Neural progenitor cell (in vitro differentiated cells): ENCODE results near the gene MRPL36. TPM values are rescaled to one million over a fixed set of nuclear protein-coding genes. Genes with fewer than 3 reads are reported as not detected.
A peak's percentile ranks its signal among the peaks of the same experiment; 100 is the strongest.

ENCODE experiments used
- DNase-seq: peaks from one replicate; pipeline ENCODE4 v3.0.0-alpha.2; 2016; ENCODE audit warnings: low spot score
- H2AFZ ChIP-seq: fragments of 200-600 bp; sonication (generic); replicated peaks from 2 replicates; pipeline ENCODE4 v1.6.1; 2016; ENCODE audit warnings: antibody characterized with exemption
- H3F3A ChIP-seq: fragments of 200-600 bp; sonication (generic); 2 replicates; pipeline ENCODE4 v1.6.1; 2016; ENCODE audit warnings: antibody characterized with exemption, low read depth
- H3K27ac ChIP-seq: fragments of 200-600 bp; sonication (generic); 2 replicates; pipeline ENCODE4 v1.5.1; 2016; ENCODE audit warnings: mild to moderate bottlenecking
- H3K27me3 ChIP-seq: fragments of 200-600 bp; sonication (generic); 2 replicates; pipeline ENCODE4 v1.6.1; 2016; ENCODE audit warnings: mild to moderate bottlenecking, moderate library complexity
- H3K36me3 ChIP-seq: fragments of 200-600 bp; sonication (generic); 2 replicates; pipeline ENCODE4 v1.5.1; 2016
- H3K4me1 ChIP-seq: fragments of 200-600 bp; sonication (generic); 2 replicates; pipeline ENCODE4 v1.6.1; 2016; ENCODE audit warnings: mixed run types
- H3K4me2 ChIP-seq: fragments of 200-600 bp; sonication (generic); 2 replicates; pipeline ENCODE4 v1.6.1; 2016
- H3K4me3 ChIP-seq: fragments of 200-600 bp; sonication (generic); 2 replicates; pipeline ENCODE4 v1.5.1; 2016
- H3K79me2 ChIP-seq: fragments of 200-600 bp; sonication (generic); 2 replicates; pipeline ENCODE4 v1.6.1; 2016; ENCODE audit warnings: low read depth
- H3K9ac ChIP-seq: fragments of 200-600 bp; sonication (generic); 2 replicates; pipeline ENCODE4 v1.6.1; 2016
- H3K9me3 ChIP-seq: fragments of 200-600 bp; sonication (generic); 2 replicates; pipeline ENCODE4 v1.5.1; 2016; ENCODE audit warnings: low read depth
- H4K20me1 ChIP-seq: fragments of 200-600 bp; sonication (generic); 2 replicates; pipeline ENCODE4 v1.6.1; 2016; ENCODE audit warnings: low read depth
- H3K27ac Mint-ChIP-seq: 3 replicates; pipeline ENCODE4 v1.8.0; 2021; ENCODE audit warnings: mixed read lengths
- H3K27me3 Mint-ChIP-seq: 2 replicates; pipeline ENCODE4 v1.8.0; 2022; ENCODE audit warnings: low read depth, mild to moderate bottlenecking, inconsistent platforms, moderate library complexity, mixed read lengths; ENCODE audit not compliant: insufficient read depth
- H3K36me3 Mint-ChIP-seq: 3 replicates; pipeline ENCODE4 v1.8.0; 2021; ENCODE audit warnings: mixed read lengths
- H3K4me1 Mint-ChIP-seq: 3 replicates; pipeline ENCODE4 v1.8.0; 2021; ENCODE audit warnings: mixed read lengths
- H3K4me3 Mint-ChIP-seq: 3 replicates; pipeline ENCODE4 v1.8.0; 2021; ENCODE audit warnings: mild to moderate bottlenecking, moderate library complexity, mixed read lengths
- H3K9me3 Mint-ChIP-seq: 3 replicates; pipeline ENCODE4 v1.8.0; 2020; ENCODE audit warnings: mixed read lengths
- EZH2 ChIP-seq: fragments of 200-600 bp; sonication (generic); IDR thresholded peaks from 2 replicates; pipeline ENCODE4 v1.6.1; 2017; ENCODE audit warnings: antibody characterized with exemption, mild to moderate bottlenecking, moderate library complexity
- EZH2phosphoT487 ChIP-seq: fragments of 200-600 bp; sonication (generic); IDR thresholded peaks from 2 replicates; pipeline ENCODE4 v1.6.1; 2017; ENCODE audit warnings: antibody characterized with exemption
- total RNA-seq: library from RNA; depleted of rRNA; stranded (reverse); fragments of >200 nt; gene quantifications from 2 replicates; pipeline ENCODE4 v1.2.3, GENCODE V29; 2015; ENCODE audit warnings: low replicate concordance
- TF ChIP-seq, protein P1 (sequence below): fragments of 200-600 bp; sonication (generic); IDR thresholded peaks from 2 replicates; pipeline ENCODE4 v1.5.1; 2017; ENCODE audit warnings: antibody characterized with exemption, mild to moderate bottlenecking

The MRPL36 gene
- total RNA-seq, 1 donor from 2014 or later, result 22.2 TPM

DNA sequence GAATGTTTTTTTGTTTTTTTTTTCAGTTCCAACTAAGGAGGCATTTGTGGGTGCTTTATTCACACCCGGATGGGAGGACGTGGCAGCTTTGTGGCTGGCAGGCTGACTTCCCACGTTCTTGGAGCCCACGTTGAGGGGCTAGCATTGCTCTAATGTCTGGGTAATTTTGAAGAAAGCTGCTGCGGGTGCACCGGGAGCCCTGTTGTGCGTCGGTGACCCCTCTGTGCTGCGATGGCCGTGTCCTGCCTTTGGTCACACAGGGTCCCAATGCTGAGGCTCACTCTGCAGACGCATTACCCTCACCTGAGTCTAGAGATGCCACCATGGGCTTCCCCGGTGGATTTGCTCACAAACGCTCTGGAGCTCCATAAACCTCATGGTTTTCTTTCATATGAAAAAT lies 35.8 kb upstream of the MRPL36 start:
- peaks cover 18% of the 10 kb centered on the region for H3K27me3 Mint-ChIP-seq

DNA sequence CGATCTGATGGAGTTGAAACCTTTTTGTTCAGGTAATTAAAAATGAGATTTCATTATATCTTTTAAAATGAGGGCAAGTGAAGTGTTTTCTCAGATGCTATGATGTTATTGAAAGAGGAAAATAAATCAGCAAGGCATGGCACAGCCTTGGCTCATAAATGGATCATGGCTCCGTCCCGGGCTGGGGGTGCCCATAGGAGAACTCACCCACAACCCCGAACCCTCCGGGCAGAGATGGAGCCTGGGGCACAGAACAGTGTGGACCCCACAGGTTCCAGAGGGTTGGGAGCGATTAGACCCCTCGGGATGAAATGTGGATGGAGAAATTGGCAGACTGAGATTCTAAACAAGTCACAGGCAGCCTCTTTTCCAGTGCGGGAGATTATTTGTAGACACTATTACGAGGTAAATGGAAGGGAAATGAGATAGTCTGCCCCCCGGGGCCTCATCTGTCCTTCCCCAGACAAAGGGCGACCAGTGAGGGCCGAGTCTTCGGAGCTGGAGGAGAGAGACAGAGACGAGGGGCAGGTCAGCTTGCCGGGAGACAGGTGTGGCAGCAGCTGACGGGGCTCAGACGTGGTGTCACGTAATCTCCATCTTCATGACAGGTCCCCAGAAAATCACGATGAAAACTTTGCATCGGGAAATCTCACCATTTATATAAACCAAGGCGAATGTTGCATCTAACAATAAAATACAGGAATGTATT lies 35.2 kb upstream of the MRPL36 start:
- Histone ChIP-seq H3K4me1 (peaks cover 30% of the 10 kb centered on the region), H3K4me3 (no peak overlapping the region), H3K27ac (no peak overlapping the region), H3K36me3 (no peaks in the 10 kb centered on the region), H3F3A (peaks cover 10% of the 10 kb centered on the region), H3K79me2 (no peaks in the 10 kb centered on the region), H3K9me3 (no peaks in the 10 kb centered on the region), H2AFZ (no peak overlapping the region), H3K9ac (no peak overlapping the region), H3K27me3 (peaks cover 10% of the 10 kb centered on the region), H3K4me2 (peak overlapping the region; percentile 45), H4K20me1 (no peaks in the 10 kb centered on the region)
- Mint-ChIP-seq H3K4me1 (peaks cover 37% of the 10 kb centered on the region), H3K27me3 (peaks cover 18% of the 10 kb centered on the region), H3K4me3 (no peak overlapping the region), H3K9me3 (no peaks in the 10 kb centered on the region), H3K36me3 (peaks cover 3% of the 10 kb centered on the region), H3K27ac (peak overlapping the region; percentile 44)
- DNase-seq, result peak; percentile 52
- TF ChIP-seq EZH2phosphoT487 (no peak), EZH2 (no peak)
- TF ChIP-seq, protein P1, sequence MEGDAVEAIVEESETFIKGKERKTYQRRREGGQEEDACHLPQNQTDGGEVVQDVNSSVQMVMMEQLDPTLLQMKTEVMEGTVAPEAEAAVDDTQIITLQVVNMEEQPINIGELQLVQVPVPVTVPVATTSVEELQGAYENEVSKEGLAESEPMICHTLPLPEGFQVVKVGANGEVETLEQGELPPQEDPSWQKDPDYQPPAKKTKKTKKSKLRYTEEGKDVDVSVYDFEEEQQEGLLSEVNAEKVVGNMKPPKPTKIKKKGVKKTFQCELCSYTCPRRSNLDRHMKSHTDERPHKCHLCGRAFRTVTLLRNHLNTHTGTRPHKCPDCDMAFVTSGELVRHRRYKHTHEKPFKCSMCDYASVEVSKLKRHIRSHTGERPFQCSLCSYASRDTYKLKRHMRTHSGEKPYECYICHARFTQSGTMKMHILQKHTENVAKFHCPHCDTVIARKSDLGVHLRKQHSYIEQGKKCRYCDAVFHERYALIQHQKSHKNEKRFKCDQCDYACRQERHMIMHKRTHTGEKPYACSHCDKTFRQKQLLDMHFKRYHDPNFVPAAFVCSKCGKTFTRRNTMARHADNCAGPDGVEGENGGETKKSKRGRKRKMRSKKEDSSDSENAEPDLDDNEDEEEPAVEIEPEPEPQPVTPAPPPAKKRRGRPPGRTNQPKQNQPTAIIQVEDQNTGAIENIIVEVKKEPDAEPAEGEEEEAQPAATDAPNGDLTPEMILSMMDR, result no peak

More for the DNA sequence above, 35.8 kb upstream of the MRPL36 start:
- no peaks in the 10 kb centered on the region for H3K36me3 Mint-ChIP-seq
- H3F3A ChIP-seq, result peaks cover 10% of the 10 kb centered on the region
- no peak overlapping the region for H3K4me3 ChIP-seq
- H3K4me3 Mint-ChIP-seq, result no peak overlapping the region
- peaks cover 30% of the 10 kb centered on the region for H3K4me1 ChIP-seq
- peaks cover 10% of the 10 kb centered on the region for H3K27me3 ChIP-seq
- no peaks in the 10 kb centered on the region for H3K79me2 ChIP-seq
- H3K27ac ChIP-seq, result no peak overlapping the region
- no peaks in the 10 kb centered on the region for H3K9me3 ChIP-seq
- TF ChIP-seq, protein P1, result no peak
- no peak overlapping the region for H3K27ac Mint-ChIP-seq
- no peak overlapping the region for H2AFZ ChIP-seq
- no peak overlapping the region for H3K9ac ChIP-seq
- H3K36me3 ChIP-seq, result no peaks in the 10 kb centered on the region
- no peaks in the 10 kb centered on the region for H3K9me3 Mint-ChIP-seq
- peaks cover 38% of the 10 kb centered on the region for H3K4me1 Mint-ChIP-seq
- H3K4me2 ChIP-seq, result peak overlapping the region; percentile 45
- no peaks in the 10 kb centered on the region for H4K20me1 ChIP-seq
- no peak for DNase-seq

DNA sequence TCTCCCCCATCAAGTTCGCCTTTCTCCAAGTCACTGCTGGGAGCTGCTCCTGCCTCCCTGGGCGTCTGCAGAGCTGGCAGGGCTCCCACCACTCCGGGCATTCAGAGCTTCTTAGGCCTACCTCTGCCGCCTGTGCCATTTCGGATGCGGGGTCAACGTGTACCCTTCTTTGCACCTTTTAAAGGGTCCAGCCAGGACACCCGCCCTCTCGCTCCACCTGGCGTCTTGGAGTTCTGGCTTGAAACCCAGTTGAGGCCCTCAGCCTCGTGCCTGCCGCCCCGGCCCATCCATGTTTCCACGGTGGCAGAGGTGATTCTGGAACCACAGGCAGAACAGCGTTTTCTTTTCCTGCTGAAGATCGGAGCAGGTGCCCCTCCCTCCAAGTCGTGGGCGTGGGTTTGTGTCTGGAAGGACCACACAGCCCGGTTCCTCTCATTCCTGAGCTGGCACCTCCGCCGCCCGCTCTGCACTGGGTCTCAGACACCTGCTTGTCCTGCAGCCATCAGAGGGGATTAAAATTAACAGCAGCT lies 34.5 kb upstream of the MRPL36 start:
- Mint-ChIP-seq H3K27ac (no peak overlapping the region), H3K27me3 (peaks cover 14% of the 10 kb centered on the region), H3K4me3 (no peak overlapping the region), H3K4me1 (peaks cover 37% of the 10 kb centered on the region), H3K9me3 (no peaks in the 10 kb centered on the region), H3K36me3 (peaks cover 5% of the 10 kb centered on the region)
- no peaks in the 10 kb centered on the region for H3K79me2 ChIP-seq
- no peak overlapping the region for H3K4me3 ChIP-seq
- H3K36me3 ChIP-seq, result no peaks in the 10 kb centered on the region
- DNase-seq, result peak; percentile 36
- TF ChIP-seq, protein P1, result no peak
- TF ChIP-seq EZH2 (no peak), EZH2phosphoT487 (no peak)
- peaks cover 30% of the 10 kb centered on the region for H3K4me1 ChIP-seq
- no peaks in the 10 kb centered on the region for H4K20me1 ChIP-seq
- H3K27ac ChIP-seq, result no peak overlapping the region
- H3K9me3 ChIP-seq, result no peaks in the 10 kb centered on the region
- H2AFZ ChIP-seq, result no peak overlapping the region
- no peak overlapping the region for H3K9ac ChIP-seq
- H3K27me3 ChIP-seq, result peaks cover 10% of the 10 kb centered on the region
- H3K4me2 ChIP-seq, result peak overlapping the region; percentile 45
- H3F3A ChIP-seq, result peaks cover 10% of the 10 kb centered on the region
